ENCODE measurements around the gene ZNRF1.

Gene ZNRF1

DNA sequence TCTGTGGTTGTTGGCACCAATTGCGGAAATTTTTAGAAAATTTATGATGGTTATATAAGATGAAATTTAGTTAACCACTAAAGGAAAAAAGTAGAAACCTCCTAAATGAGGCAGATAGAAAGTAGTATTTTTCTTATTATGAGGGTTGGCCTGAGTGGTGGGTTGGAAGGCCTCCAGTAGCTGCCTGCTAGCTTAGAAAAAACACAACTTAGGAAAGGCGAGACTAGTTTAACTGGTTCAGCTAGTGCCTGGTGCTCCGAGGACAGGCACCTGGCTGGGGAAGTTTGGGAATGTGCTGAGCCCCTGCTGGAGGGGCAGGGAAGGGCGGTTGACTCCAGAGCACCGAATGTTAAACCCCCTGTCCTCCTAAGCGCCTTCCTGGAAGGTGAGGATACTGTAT lies 97.8 kb downstream of the ZNRF1 start:
- TF ChIP-seq FOXP2 (optimal IDR thresholded peaks at IDR 0.05; ENCODE audit: borderline replicate concordance, extremely low read depth, extremely low read length, insufficient read depth) (no peak), POLR2AphosphoS5 (IDR thresholded peaks at IDR 0.05; ENCODE audit: low read depth, low read length) (no peak), TAF1 (IDR thresholded peaks at IDR 0.05; ENCODE audit: borderline replicate concordance, insufficient read depth, low read length) (no peak), SIN3A (IDR thresholded peaks at IDR 0.05; ENCODE audit: borderline replicate concordance, insufficient read depth, low read length) (no peak)
- TF ChIP-seq, protein P1, sequence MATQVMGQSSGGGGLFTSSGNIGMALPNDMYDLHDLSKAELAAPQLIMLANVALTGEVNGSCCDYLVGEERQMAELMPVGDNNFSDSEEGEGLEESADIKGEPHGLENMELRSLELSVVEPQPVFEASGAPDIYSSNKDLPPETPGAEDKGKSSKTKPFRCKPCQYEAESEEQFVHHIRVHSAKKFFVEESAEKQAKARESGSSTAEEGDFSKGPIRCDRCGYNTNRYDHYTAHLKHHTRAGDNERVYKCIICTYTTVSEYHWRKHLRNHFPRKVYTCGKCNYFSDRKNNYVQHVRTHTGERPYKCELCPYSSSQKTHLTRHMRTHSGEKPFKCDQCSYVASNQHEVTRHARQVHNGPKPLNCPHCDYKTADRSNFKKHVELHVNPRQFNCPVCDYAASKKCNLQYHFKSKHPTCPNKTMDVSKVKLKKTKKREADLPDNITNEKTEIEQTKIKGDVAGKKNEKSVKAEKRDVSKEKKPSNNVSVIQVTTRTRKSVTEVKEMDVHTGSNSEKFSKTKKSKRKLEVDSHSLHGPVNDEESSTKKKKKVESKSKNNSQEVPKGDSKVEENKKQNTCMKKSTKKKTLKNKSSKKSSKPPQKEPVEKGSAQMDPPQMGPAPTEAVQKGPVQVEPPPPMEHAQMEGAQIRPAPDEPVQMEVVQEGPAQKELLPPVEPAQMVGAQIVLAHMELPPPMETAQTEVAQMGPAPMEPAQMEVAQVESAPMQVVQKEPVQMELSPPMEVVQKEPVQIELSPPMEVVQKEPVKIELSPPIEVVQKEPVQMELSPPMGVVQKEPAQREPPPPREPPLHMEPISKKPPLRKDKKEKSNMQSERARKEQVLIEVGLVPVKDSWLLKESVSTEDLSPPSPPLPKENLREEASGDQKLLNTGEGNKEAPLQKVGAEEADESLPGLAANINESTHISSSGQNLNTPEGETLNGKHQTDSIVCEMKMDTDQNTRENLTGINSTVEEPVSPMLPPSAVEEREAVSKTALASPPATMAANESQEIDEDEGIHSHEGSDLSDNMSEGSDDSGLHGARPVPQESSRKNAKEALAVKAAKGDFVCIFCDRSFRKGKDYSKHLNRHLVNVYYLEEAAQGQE (IDR thresholded peaks at IDR 0.05; ENCODE audit: insufficient read depth in 1 of 2, low read depth in 2 of 2, low read length in 2 of 2), result no peak

DNA sequence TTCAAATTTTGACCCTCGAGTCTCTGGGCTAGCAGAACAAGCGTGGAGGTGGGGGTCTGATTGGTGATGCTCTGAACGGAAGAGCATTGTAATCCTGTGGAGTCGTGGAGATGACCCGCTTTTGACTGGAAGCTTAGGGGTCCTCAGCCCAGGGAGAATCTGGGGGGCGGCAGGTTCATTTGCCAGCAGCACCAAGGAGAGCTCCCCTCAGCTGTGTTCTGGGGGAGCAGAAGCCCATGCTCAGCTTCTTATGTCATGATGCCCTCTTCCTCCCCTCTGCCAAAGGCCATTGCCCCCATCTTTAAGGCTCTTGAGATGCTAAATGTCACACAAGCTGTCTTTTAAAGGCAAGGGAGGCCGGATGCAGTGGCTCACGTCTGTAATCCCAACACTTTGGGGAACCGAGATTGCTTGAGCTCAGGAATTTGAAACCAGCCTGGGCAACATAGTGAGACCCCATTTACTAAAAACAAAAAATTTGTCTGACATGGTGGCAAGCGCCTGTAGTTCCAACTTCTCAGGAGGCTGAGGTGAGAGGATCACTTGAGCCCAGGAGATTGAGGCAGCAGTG lies 98.5 kb downstream of the ZNRF1 start:
- no peak for TF ChIP-seq SIN3A (IDR thresholded peaks at IDR 0.05; ENCODE audit: borderline replicate concordance, insufficient read depth, low read length)
- TF ChIP-seq, protein P1 (IDR thresholded peaks at IDR 0.05; ENCODE audit: insufficient read depth in 1 of 2, low read depth in 2 of 2, low read length in 2 of 2), result peak in 1 of 2 experiments; percentile 58; a peak in 1 of 4 replicates
- no peak for TF ChIP-seq POLR2AphosphoS5 (IDR thresholded peaks at IDR 0.05; ENCODE audit: low read depth, low read length)
- no peak for TF ChIP-seq FOXP2 (optimal IDR thresholded peaks at IDR 0.05; ENCODE audit: borderline replicate concordance, extremely low read depth, extremely low read length, insufficient read depth)
- TF ChIP-seq TAF1 (IDR thresholded peaks at IDR 0.05; ENCODE audit: borderline replicate concordance, insufficient read depth, low read length), result no peak

DNA sequence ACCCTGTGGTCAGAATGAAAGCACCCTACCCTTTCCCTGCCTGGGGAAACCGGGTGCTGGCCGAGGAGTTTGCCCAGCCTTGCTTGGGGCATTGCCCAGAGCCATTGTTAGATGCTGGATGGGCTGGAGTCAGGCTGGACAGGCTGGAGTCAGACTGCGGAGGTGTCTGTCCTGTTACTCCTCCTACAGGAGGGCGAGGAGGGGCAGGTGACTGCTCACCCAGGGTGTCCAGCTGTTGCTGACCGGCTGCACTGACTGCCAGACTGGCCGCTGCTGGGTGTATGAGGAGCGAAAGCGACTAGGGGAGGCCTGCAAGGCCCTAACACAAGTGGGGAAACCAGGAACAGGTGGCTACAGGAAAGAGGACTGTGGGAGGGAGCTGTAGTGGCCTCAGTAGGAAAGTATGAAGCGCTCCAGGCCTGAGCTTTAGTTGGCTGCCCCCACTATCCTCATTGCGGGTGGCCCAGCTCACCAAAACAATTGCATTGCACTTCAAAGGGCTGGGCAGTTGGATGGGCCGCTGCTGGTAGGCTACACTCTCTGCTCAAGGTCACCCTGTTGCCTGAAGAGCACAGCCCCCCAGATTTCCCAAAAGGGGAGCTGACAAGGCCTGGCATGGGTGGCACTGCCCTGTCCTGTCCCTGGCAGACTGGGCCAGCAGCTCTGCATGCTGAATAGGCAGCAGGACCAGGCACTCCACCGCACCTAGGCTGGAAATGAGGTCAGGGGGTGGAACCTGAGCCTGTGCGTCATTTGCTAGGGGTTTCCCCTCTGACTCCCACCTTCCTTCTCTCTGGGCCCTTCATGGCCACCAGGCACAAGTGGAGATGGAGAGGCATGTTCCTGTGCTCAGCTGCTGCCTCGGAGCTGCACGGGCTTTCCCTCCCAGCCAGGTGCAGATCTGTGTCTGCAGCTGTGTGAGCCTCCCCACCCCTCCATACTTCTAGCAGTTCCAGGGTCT lies 99.4 kb downstream of the ZNRF1 start:
- TF ChIP-seq TAF1 (IDR thresholded peaks at IDR 0.05; ENCODE audit: borderline replicate concordance, insufficient read depth, low read length), result no peak

DNA sequence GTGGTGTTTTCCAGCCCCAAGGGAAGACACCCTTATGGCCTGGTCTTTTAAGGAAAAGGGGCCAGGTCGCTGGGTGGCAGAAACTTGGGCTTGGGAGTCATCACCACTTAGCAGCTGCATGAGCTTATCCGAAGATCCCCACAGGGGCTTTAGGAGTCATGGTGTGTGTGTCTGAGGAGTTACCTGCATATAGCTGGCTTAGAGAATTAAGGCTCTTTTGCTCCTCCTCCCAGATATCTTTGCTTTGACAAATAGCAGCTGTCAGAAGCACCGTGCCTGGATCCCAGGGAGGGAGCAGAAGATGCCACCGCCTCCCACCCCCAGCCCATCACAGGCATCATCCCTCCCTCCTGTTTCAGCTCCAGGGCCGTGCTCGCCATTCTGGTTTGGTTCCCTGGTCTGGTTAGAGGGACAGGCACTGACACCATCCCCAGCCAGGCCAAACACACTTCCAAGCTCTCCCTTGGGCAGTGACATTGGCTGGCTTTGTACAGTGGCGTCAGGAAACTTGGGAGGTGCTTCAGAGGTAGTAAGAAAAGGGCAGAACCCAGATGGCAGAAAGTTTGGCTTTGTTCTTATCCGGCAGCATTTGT lies 100.3 kb downstream of the ZNRF1 start:
- TF ChIP-seq POLR2AphosphoS5 (IDR thresholded peaks at IDR 0.05; ENCODE audit: low read depth, low read length) (no peak), SIN3A (IDR thresholded peaks at IDR 0.05; ENCODE audit: borderline replicate concordance, insufficient read depth, low read length) (no peak), FOXP2 (optimal IDR thresholded peaks at IDR 0.05; ENCODE audit: borderline replicate concordance, extremely low read depth, extremely low read length, insufficient read depth) (no peak), TAF1 (IDR thresholded peaks at IDR 0.05; ENCODE audit: borderline replicate concordance, insufficient read depth, low read length) (no peak)
- TF ChIP-seq, protein P1 (IDR thresholded peaks at IDR 0.05; ENCODE audit: insufficient read depth in 1 of 2, low read depth in 2 of 2, low read length in 2 of 2), result no peak

DNA sequence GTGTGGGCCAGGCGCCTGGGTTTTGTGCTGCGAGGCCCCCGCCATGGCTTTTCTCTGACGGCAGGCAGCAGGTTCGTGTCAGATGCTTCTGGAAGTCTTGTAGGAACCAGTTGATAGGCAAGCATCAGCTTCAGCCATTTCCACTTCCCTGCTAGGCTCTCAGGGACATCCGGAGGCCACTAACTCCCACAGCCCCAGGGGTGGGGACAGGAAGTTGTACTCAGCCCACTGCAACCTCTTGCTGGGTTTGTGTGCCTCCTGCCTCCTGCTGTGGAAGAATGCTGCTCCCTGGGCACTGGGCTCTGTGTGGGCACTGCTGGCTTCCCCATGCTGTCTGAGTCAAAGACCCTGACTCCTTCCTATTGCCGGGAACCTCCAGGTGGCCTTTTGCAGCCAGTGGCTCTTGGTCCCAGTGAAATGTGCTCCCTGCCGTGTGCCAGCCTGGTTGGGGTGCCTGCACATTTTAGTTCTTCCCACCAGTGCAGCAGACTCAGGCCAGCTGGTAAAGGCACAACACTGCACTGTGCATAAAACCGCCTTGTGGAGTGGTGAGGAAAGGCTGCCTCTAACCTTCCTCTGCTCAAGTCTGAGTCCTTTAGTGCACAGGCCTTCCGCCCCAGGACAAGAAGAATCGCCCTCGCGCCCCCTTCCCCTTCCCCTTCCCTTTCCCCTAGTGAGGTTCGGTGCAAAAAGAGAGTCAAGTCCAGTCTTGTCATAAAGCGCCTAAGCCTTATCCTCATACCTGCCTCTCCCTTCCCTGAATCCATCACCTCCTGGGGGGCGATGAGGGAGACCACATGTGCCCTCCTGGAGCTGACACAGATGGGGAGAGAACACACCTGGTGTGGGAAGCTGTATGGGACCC lies 101.1 kb downstream of the ZNRF1 start:
- no peak for TF ChIP-seq FOXP2 (optimal IDR thresholded peaks at IDR 0.05; ENCODE audit: borderline replicate concordance, extremely low read depth, extremely low read length, insufficient read depth)
- TF ChIP-seq POLR2AphosphoS5 (IDR thresholded peaks at IDR 0.05; ENCODE audit: low read depth, low read length), result no peak
- no peak for TF ChIP-seq TAF1 (IDR thresholded peaks at IDR 0.05; ENCODE audit: borderline replicate concordance, insufficient read depth, low read length)
- TF ChIP-seq SIN3A (IDR thresholded peaks at IDR 0.05; ENCODE audit: borderline replicate concordance, insufficient read depth, low read length), result no peak
- TF ChIP-seq, protein P1 (IDR thresholded peaks at IDR 0.05; ENCODE audit: insufficient read depth in 1 of 2, low read depth in 2 of 2, low read length in 2 of 2), result no peak

Data from PFSK-1 (cell line).